Measurements from ENCODE around the gene OR5AU1. TPM values are rescaled to one million over a fixed set of nuclear protein-coding genes. Genes with fewer than 3 reads are reported as not detected.

OR5AU1 gene
- total and polyA plus RNA-seq, 2 of the 4 experiments (the other 2 are of a cell fraction): not detected

DNA sequence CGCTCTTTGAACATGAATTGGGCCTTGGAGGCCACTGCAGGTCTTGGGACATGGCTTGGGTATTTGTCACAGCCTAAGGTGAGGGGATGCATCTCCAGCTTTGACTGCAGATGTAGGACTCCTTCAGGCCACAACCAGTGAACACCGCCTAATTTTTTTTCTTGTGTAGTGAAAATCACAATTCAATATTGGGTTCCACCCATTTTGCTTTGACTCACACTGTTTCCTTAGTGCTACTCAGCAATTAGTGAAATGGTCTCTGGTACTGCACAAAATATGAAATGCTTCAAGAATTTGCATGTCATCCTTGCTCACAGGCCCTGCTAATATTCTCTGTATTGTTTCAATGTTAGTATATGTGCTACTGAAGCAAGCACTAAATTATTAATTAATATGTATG is 42.5 kb downstream of the OR5AU1 start:
- H4K8ac ChIP-seq (ENCODE audit: low read depth in 2 of 2, low read length in 2 of 2): no peak overlapping the region
- no peak overlapping the region for H3K4me3 ChIP-seq (ENCODE audit: insufficient read depth, low read depth, low read length)
- dilution Hi-C loops (cut with HindIII; ENCODE audit: low sequenced_read_pairs, unreplicated experiment) (no loop called here), intact Hi-C loops (cut with micrococcal nuclease) (no loop called here), in situ Hi-C loops (cut with MboI; ENCODE audit: low sequenced_read_pairs) (no loop called here)
- no peak overlapping the region for H3K56ac ChIP-seq (ENCODE audit: extremely low read depth, insufficient read depth, low read length)
- POLR2A ChIA-PET (ENCODE audit: unreplicated experiment): no interaction called here
- no peak for ATAC-seq (ENCODE audit: low read depth)
- no peaks in the 10 kb centered on the region for H3K9me3 ChIP-seq (ENCODE audit: control insufficient read depth, insufficient read depth, low read length)
- no peak overlapping the region for H3K18ac ChIP-seq (ENCODE audit: low read depth, low read length)
- H2AFZ ChIP-seq (replicated peaks; ENCODE audit: low read length, poor library complexity): no peak overlapping the region
- no peak overlapping the region for H4K91ac ChIP-seq (ENCODE audit: insufficient read depth, low read depth, low read length)
- no peaks in the 10 kb centered on the region for H3K79me1 ChIP-seq (ENCODE audit: low read depth in 1 of 2, low read length in 2 of 2)
- no peak overlapping the region for H3K14ac ChIP-seq (replicated peaks; ENCODE audit: low read depth, low read length)
- H2BK20ac ChIP-seq (ENCODE audit: low read depth, low read length): no peak overlapping the region
- no peak overlapping the region for H3K4ac ChIP-seq (ENCODE audit: low read depth, low read length)
- H3K23ac ChIP-seq (ENCODE audit: low read depth, low read length): no peak overlapping the region
- WGBS, 2 experiments (ENCODE audit: extremely low coverage in 2 of 2, insufficient read length in 1 of 2): no CpG with 5 or more reads among the region's 2 CpGs
- no peak overlapping the region for H3K4me2 ChIP-seq (ENCODE audit: low read depth, low read length)
- H2AK5ac ChIP-seq (ENCODE audit: low read depth, low read length): no peak overlapping the region
- BruUV-seq (replicated peaks): no TSS peak
- no peak overlapping the region for H4K5ac ChIP-seq (ENCODE audit: low read depth, low read length)
- no peak overlapping the region for H2BK5ac ChIP-seq (ENCODE audit: low read depth, low read length, poor library complexity, severe bottlenecking)
- H3K27ac ChIP-seq (ENCODE audit: insufficient read depth, low read length): no peak overlapping the region
- CTCF ChIA-PET: no interaction called here
- H3K9me1 ChIP-seq (ENCODE audit: insufficient read depth, low read length): no peaks in the 10 kb centered on the region
- no peak overlapping the region for H2BK15ac ChIP-seq (ENCODE audit: low read depth, low read length)
- DNase-seq: no peak
- H3K9ac ChIP-seq (ENCODE audit: low read depth, low read length): no peak overlapping the region
- no peak overlapping the region for H2AK9ac ChIP-seq (replicated peaks; ENCODE audit: low read depth, low read length, poor library complexity)
- no peak for TF ChIP-seq RAD21 (IDR thresholded peaks at IDR 0.05; ENCODE audit: low read length)
- TF ChIP-seq, protein P1, sequence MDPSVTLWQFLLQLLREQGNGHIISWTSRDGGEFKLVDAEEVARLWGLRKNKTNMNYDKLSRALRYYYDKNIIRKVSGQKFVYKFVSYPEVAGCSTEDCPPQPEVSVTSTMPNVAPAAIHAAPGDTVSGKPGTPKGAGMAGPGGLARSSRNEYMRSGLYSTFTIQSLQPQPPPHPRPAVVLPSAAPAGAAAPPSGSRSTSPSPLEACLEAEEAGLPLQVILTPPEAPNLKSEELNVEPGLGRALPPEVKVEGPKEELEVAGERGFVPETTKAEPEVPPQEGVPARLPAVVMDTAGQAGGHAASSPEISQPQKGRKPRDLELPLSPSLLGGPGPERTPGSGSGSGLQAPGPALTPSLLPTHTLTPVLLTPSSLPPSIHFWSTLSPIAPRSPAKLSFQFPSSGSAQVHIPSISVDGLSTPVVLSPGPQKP (IDR thresholded peaks at IDR 0.05; ENCODE audit: borderline replicate concordance, low read depth, low read length): no peak
- TF ChIP-seq RFX5 (IDR thresholded peaks at IDR 0.05; ENCODE audit: low read depth, low read length): no peak
- TF ChIP-seq BHLHE40 (IDR thresholded peaks at IDR 0.05; ENCODE audit: low read depth, low read length): no peak
- TF ChIP-seq MAFK (IDR thresholded peaks at IDR 0.05; ENCODE audit: low read depth, low read length): no peak
- no peaks in the 10 kb centered on the region for H3K36me3 ChIP-seq (ENCODE audit: control insufficient read depth, insufficient read depth, low read length)
- H2BK120ac ChIP-seq (ENCODE audit: low read depth, low read length): no peak overlapping the region
- H3K4me1 ChIP-seq (ENCODE audit: control insufficient read depth, insufficient read depth, low read length): no peaks in the 10 kb centered on the region
- no peaks in the 10 kb centered on the region for H3K27me3 ChIP-seq (ENCODE audit: control insufficient read depth, insufficient read depth, low read length)
- no peaks in the 10 kb centered on the region for H4K20me1 ChIP-seq (ENCODE audit: insufficient read depth, low read length)
